H9 (cell line): ENCODE measurements around the gene PKN3. TPM values are rescaled to one million over a fixed set of nuclear protein-coding genes. Genes with fewer than 3 reads are reported as not detected.

ENCODE experiments used
- DNase-seq: peaks from one replicate; pipeline ENCODE4 v3.0.0-alpha.2; 2017
- H2AFZ ChIP-seq: one replicate; pipeline ENCODE4 v1.6.1; 2013; ENCODE audit warnings: mild to moderate bottlenecking, low read length, control low read depth, moderate library complexity
- H2AK5ac ChIP-seq: 2 replicates; pipeline ENCODE4 v1.6.1; 2013; ENCODE audit warnings: low read length, control low read depth, mixed read lengths; ENCODE audit not compliant: insufficient read length
- H2BK120ac ChIP-seq: one replicate; pipeline ENCODE4 v1.6.1; 2013; ENCODE audit warnings: low read depth, mild to moderate bottlenecking, low read length, control low read depth, inconsistent platforms; ENCODE audit not compliant: poor library complexity, severe bottlenecking
- H2BK12ac ChIP-seq: 2 replicates; pipeline ENCODE4 v1.6.1; 2013; ENCODE audit warnings: low read length, control low read depth, mixed read lengths, low read depth; ENCODE audit not compliant: insufficient read length
- H2BK15ac ChIP-seq: 2 replicates; pipeline ENCODE4 v1.6.1; 2013; ENCODE audit warnings: low read depth, low read length, control low read depth
- H2BK20ac ChIP-seq: one replicate; pipeline ENCODE4 v1.6.1; 2013; ENCODE audit warnings: low read depth, mild to moderate bottlenecking, low read length, control low read depth, inconsistent platforms; ENCODE audit not compliant: poor library complexity, severe bottlenecking
- H2BK5ac ChIP-seq: 2 replicates; pipeline ENCODE4 v1.6.1; 2013; ENCODE audit warnings: low read length, control low read depth, mixed read lengths; ENCODE audit not compliant: insufficient read length
- H3K14ac ChIP-seq: 2 replicates; pipeline ENCODE4 v1.6.1; 2013; ENCODE audit warnings: low read length, control low read depth; ENCODE audit not compliant: insufficient read depth
- H3K18ac ChIP-seq: 2 replicates; pipeline ENCODE4 v1.6.1; 2013; ENCODE audit warnings: low read depth, mild to moderate bottlenecking, mixed read lengths, low read length, control low read depth; ENCODE audit not compliant: insufficient read length
- H3K23ac ChIP-seq: 2 replicates; pipeline ENCODE4 v1.6.1; 2013; ENCODE audit warnings: low read length, control low read depth, mixed read lengths, low read depth; ENCODE audit not compliant: insufficient read length
- H3K23me2 ChIP-seq: 2 replicates; pipeline ENCODE4 v1.6.1; 2013; ENCODE audit warnings: low read depth, mild to moderate bottlenecking, mixed read lengths, low read length, control low read depth; ENCODE audit not compliant: insufficient read length, poor library complexity, severe bottlenecking
- H3K27ac ChIP-seq: 2 replicates; pipeline ENCODE4 v1.5.1; 2013; ENCODE audit warnings: low read length, control low read depth, mixed read lengths, low read depth; ENCODE audit not compliant: insufficient read length
- H3K27me3 ChIP-seq: 2 replicates; pipeline ENCODE4 v1.6.1; 2013; ENCODE audit warnings: low read length, control low read depth, inconsistent platforms; ENCODE audit not compliant: insufficient read depth
- H3K4ac ChIP-seq: 2 replicates; pipeline ENCODE4 v1.6.1; 2013; ENCODE audit warnings: low read depth, mild to moderate bottlenecking, control low read depth, inconsistent platforms, low read length, moderate library complexity
- H3K4me1 ChIP-seq: 2 replicates; pipeline ENCODE4 v1.6.1; 2013; ENCODE audit warnings: low read length, control low read depth, inconsistent platforms; ENCODE audit not compliant: insufficient read depth
- H3K4me2 ChIP-seq: 2 replicates; pipeline ENCODE4 v1.6.1; 2013; ENCODE audit warnings: low read length, control low read depth, mixed read lengths; ENCODE audit not compliant: insufficient read length, insufficient read depth
- H3K56ac ChIP-seq: 2 replicates; pipeline ENCODE4 v1.6.1; 2013; ENCODE audit warnings: low read depth, mild to moderate bottlenecking, mixed read lengths, low read length, control low read depth; ENCODE audit not compliant: insufficient read length
- H3K79me1 ChIP-seq: 2 replicates; pipeline ENCODE4 v1.6.1; 2013; ENCODE audit warnings: low read depth, mild to moderate bottlenecking, moderate library complexity, low read length, control low read depth, inconsistent platforms; ENCODE audit not compliant: insufficient read depth, poor library complexity, severe bottlenecking
- H3K79me2 ChIP-seq: 2 replicates; pipeline ENCODE4 v1.6.1; 2013; ENCODE audit warnings: low read length, control low read depth, inconsistent platforms; ENCODE audit not compliant: insufficient read depth
- H3K9ac ChIP-seq: 2 replicates; pipeline ENCODE4 v1.6.1; 2013; ENCODE audit warnings: low read length, control low read depth, mixed read lengths; ENCODE audit not compliant: insufficient read length; ENCODE audit errors: extremely low read depth
- H3K9me3 ChIP-seq: one replicate; pipeline ENCODE4 v1.6.1; 2013; ENCODE audit warnings: low read depth, low read length, inconsistent platforms; ENCODE audit not compliant: control insufficient read depth
- H3T11ph ChIP-seq: one replicate; pipeline ENCODE4 v1.6.1; 2013; ENCODE audit warnings: mild to moderate bottlenecking, low read length, control low read depth, inconsistent platforms
- H4K20me1 ChIP-seq: one replicate; pipeline ENCODE4 v1.6.1; 2013; ENCODE audit not compliant: control insufficient read depth, insufficient read length, insufficient read depth
- H4K5ac ChIP-seq: 2 replicates; pipeline ENCODE4 v1.6.1; 2013; ENCODE audit warnings: low read depth, mild to moderate bottlenecking, mixed read lengths, low read length, control low read depth; ENCODE audit not compliant: insufficient read length
- H4K8ac ChIP-seq: replicated peaks from 2 replicates; pipeline ENCODE4 v1.6.1; 2013; ENCODE audit warnings: low read length, control low read depth, mixed read lengths, low read depth; ENCODE audit not compliant: insufficient read length
- H4K91ac ChIP-seq: 2 replicates; pipeline ENCODE4 v1.6.1; 2013; ENCODE audit warnings: low read depth, mild to moderate bottlenecking, moderate library complexity, mixed read lengths, low read length, control low read depth; ENCODE audit not compliant: insufficient read length
- H3K27ac Mint-ChIP-seq, 3 experiments: 2 replicates in 2 of 3; 3 replicates in 1 of 3; pipeline ENCODE4 v1.8.0; 2020 to 2021; ENCODE audit warnings: mixed read lengths in 3 of 3, mild to moderate bottlenecking in 1 of 3, moderate library complexity in 1 of 3
- H3K27me3 Mint-ChIP-seq: 2 replicates; pipeline ENCODE4 v1.8.0; 2021; ENCODE audit warnings: low read depth, mild to moderate bottlenecking, moderate library complexity, mixed read lengths
- H3K36me3 Mint-ChIP-seq, 3 experiments: 2 replicates in 2 of 3; 3 replicates in 1 of 3; pipeline ENCODE4 v1.8.0; 2020 to 2021; ENCODE audit warnings: low read depth in 3 of 3, mixed read lengths in 3 of 3; ENCODE audit not compliant: insufficient read depth in 1 of 3
- H3K4me1 Mint-ChIP-seq, 2 experiments: 2 replicates each; pipeline ENCODE4 v1.8.0; 2020; ENCODE audit warnings: mixed read lengths in 2 of 2
- H3K4me3 Mint-ChIP-seq, 2 experiments: 2 replicates in 1 of 2; 3 replicates in 1 of 2; pipeline ENCODE4 v1.8.0; 2020 to 2021; ENCODE audit warnings: mild to moderate bottlenecking in 2 of 2, mixed read lengths in 2 of 2, moderate library complexity in 1 of 2
- H3K9me3 Mint-ChIP-seq, 2 experiments: 2 replicates in 1 of 2; 3 replicates in 1 of 2; pipeline ENCODE4 v1.8.0; 2020; ENCODE audit warnings: mild to moderate bottlenecking in 2 of 2, mixed read lengths in 2 of 2, moderate library complexity in 1 of 2
- WGBS: extraction: QIAGEN DNeasy Blood & Tissue Kit; methylation state at CpG from one replicate; pipeline ENCODE4 v1.1.7; 2013; ENCODE audit warnings: missing lambda C conversion rate, low lambda C conversion rate, mixed read lengths; ENCODE audit not compliant: insufficient read length; ENCODE audit errors: extremely low coverage; 5-methylcytosine and 5-hydroxymethylcytosine counted together
- total RNA-seq: library from RNA; stranded (reverse); gene quantifications from 2 replicates; pipeline ENCODE4 v1.2.1, GENCODE V29; 2021
- TF ChIP-seq, protein P1 (sequence below): fragments of 200-600 bp; sonication (generic); conservative IDR thresholded peaks from 3 replicates; pipeline ENCODE4 v1.8.0; 2021; ENCODE audit warnings: antibody characterized with exemption, mild to moderate bottlenecking

The PKN3 gene
- total RNA-seq, 1 experiment from 2014 or later = 25.0 TPM

DNA sequence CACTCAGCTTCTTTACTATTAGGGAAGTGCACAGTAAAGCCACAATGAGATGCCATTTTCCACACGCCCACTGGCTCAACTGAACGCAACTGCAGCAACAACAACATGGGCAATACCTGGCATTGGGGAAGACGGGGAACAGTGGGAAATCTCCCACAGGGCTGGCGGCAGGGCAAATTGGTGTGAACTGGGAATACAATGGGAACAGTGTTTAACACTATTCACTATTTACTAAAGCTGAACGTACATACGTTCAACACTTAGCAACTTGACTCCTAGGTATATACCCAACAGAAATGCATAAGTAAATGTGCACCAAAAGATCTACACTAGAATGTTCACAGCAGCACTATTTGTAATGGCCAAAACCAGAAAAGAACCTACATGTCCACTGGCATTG lies 55.3 kb downstream of the PKN3 start:
- Mint-ChIP-seq H3K36me3 (peaks cover 0 to 4% (median under 1%) of the 10 kb centered on the region in 3 experiments; a peak in 1 of 7 replicates), H3K4me1 (0 out of 4 replicates have a peak, but pooled peaks cover 2 to 4% of the 10 kb centered on the region in 2 experiments), H3K4me3 (no peak overlapping the region), H3K9me3 (no peaks in the 10 kb centered on the region), H3K27me3 (no peaks in the 10 kb centered on the region), H3K27ac (no peak overlapping the region)
- H2BK5ac ChIP-seq = no peak overlapping the region
- H3K23ac ChIP-seq = no peak overlapping the region
- no peak overlapping the region for H4K5ac ChIP-seq
- H3K4me1 ChIP-seq = no peaks in the 10 kb centered on the region
- H2BK20ac ChIP-seq = no peak overlapping the region
- no peak overlapping the region for H3K9ac ChIP-seq
- H3K79me2 ChIP-seq = no peaks in the 10 kb centered on the region
- H3K79me1 ChIP-seq = no peaks in the 10 kb centered on the region
- H3K23me2 ChIP-seq = no peaks in the 10 kb centered on the region
- TF ChIP-seq, protein P1, sequence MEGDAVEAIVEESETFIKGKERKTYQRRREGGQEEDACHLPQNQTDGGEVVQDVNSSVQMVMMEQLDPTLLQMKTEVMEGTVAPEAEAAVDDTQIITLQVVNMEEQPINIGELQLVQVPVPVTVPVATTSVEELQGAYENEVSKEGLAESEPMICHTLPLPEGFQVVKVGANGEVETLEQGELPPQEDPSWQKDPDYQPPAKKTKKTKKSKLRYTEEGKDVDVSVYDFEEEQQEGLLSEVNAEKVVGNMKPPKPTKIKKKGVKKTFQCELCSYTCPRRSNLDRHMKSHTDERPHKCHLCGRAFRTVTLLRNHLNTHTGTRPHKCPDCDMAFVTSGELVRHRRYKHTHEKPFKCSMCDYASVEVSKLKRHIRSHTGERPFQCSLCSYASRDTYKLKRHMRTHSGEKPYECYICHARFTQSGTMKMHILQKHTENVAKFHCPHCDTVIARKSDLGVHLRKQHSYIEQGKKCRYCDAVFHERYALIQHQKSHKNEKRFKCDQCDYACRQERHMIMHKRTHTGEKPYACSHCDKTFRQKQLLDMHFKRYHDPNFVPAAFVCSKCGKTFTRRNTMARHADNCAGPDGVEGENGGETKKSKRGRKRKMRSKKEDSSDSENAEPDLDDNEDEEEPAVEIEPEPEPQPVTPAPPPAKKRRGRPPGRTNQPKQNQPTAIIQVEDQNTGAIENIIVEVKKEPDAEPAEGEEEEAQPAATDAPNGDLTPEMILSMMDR = no peak
- H4K91ac ChIP-seq = no peak overlapping the region
- H3T11ph ChIP-seq = no peak overlapping the region
- H3K18ac ChIP-seq = no peak overlapping the region
- H3K14ac ChIP-seq = no peak overlapping the region
- no CpG with 5 or more reads among the region's 6 CpGs for WGBS
- no peak overlapping the region for H3K27ac ChIP-seq
- H3K4ac ChIP-seq = no peak overlapping the region
- H3K27me3 ChIP-seq = no peaks in the 10 kb centered on the region
- H2BK120ac ChIP-seq = no peak overlapping the region
- no peaks in the 10 kb centered on the region for H3K9me3 ChIP-seq
- no peak overlapping the region for H2AFZ ChIP-seq
- H2BK12ac ChIP-seq = no peak overlapping the region
- no peak overlapping the region for H2BK15ac ChIP-seq
- H4K8ac ChIP-seq = no peak overlapping the region
- no peak overlapping the region for H3K4me2 ChIP-seq
- no peak for DNase-seq
- H3K56ac ChIP-seq = no peak overlapping the region
- no peaks in the 10 kb centered on the region for H4K20me1 ChIP-seq
- no peak overlapping the region for H2AK5ac ChIP-seq
